CD14-positive monocyte (primary cell): Measurements from ENCODE around the gene TBC1D26. TPM values are rescaled to one million over a fixed set of nuclear protein-coding genes. Genes with fewer than 3 reads are reported as not detected.
"Not testable (repeated sequence)": the region's sequence is repeated elsewhere in the genome, so short reads cannot be mapped to it uniquely, and the experiment has no call there.

Experiments used
- DNase-seq, 3 donors: peaks; one replicate each; pipeline ENCODE4 v3.0.0-alpha.2; 2011 to 2022
- H2AFZ ChIP-seq: 2 replicates; pipeline ENCODE4 v1.6.0; 2012; ENCODE audit warnings: mild to moderate bottlenecking, low read depth, low read length, inconsistent platforms; ENCODE audit not compliant: insufficient read depth, poor library complexity, severe bottlenecking
- H3K27ac ChIP-seq, 2 donors: 1 replicate in 1 of 2; 2 replicates in 1 of 2; pipeline ENCODE4 v1.5.1; 2012 to 2013; ENCODE audit warnings: low read length in 2 of 2, control low read depth in 1 of 2, inconsistent platforms in 1 of 2, low read depth in 1 of 2, mild to moderate bottlenecking in 1 of 2
- H3K27me3 ChIP-seq, 2 donors: one replicate each; pipeline versions ENCODE4 v1.6.0 to v1.6.1; 2011 to 2013; ENCODE audit warnings: low read length in 2 of 2; ENCODE audit not compliant: control insufficient read depth in 2 of 2, insufficient read depth in 2 of 2
- H3K36me3 ChIP-seq, 2 donors: replicated peaks in 1 of 2; 1 replicate in 1 of 2; 2 replicates in 1 of 2; pipeline versions ENCODE4 v1.5.1 to v1.6.1; 2012 to 2013; ENCODE audit warnings: low read length in 2 of 2, control low read depth in 1 of 2, inconsistent platforms in 1 of 2, mild to moderate bottlenecking in 1 of 2; ENCODE audit not compliant: insufficient read depth in 2 of 2, control insufficient read depth in 1 of 2
- H3K4me1 ChIP-seq, 2 donors: 1 replicate in 1 of 2; 2 replicates in 1 of 2; pipeline versions ENCODE4 v1.5.1 to v1.6.1; 2012 to 2013; ENCODE audit warnings: low read length in 2 of 2, control low read depth in 1 of 2, inconsistent platforms in 1 of 2, mild to moderate bottlenecking in 1 of 2, moderate library complexity in 1 of 2; ENCODE audit not compliant: insufficient read depth in 2 of 2, control insufficient read depth in 1 of 2
- H3K4me2 ChIP-seq: replicated peaks from 2 replicates; pipeline ENCODE3; 2012; ENCODE audit warnings: low read length, moderate library complexity, mild to moderate bottlenecking; ENCODE audit not compliant: poor library complexity, severe bottlenecking; ENCODE audit errors: extremely low read depth
- H3K4me3 ChIP-seq, 3 experiments: fragments of 200-600 bp in 1 of 3; sonication (generic) in 1 of 3; replicated peaks in 1 of 3; 1 replicate in 2 of 3; 2 replicates in 1 of 3; pipeline ENCODE4 v1.5.1; 2011 to 2013; ENCODE audit warnings: low read length in 3 of 3, mild to moderate bottlenecking in 3 of 3, control low read depth in 2 of 3, low read depth in 2 of 3, inconsistent platforms in 1 of 3, moderate library complexity in 1 of 3
- H3K79me2 ChIP-seq: 2 replicates; pipeline ENCODE4 v1.6.0; 2012; ENCODE audit warnings: mild to moderate bottlenecking, control low read depth, inconsistent platforms, low read length, moderate library complexity; ENCODE audit not compliant: insufficient read depth
- H3K9ac ChIP-seq: 2 replicates; pipeline ENCODE4 v1.6.0; 2017; ENCODE audit warnings: low read length, mild to moderate bottlenecking; ENCODE audit not compliant: insufficient read depth, poor library complexity, severe bottlenecking
- H3K9me3 ChIP-seq, 2 donors: replicated peaks in 1 of 2; 1 replicate in 1 of 2; 2 replicates in 1 of 2; pipeline versions ENCODE4 v1.5.1 to v1.6.1; 2012 to 2013; ENCODE audit warnings: low read length in 2 of 2, control low read depth in 1 of 2; ENCODE audit not compliant: control insufficient read depth in 1 of 2, insufficient read depth in 1 of 2
- H4K20me1 ChIP-seq: 2 replicates; pipeline ENCODE4 v1.6.0; 2012; ENCODE audit warnings: mild to moderate bottlenecking, low read length, control low read depth, moderate library complexity; ENCODE audit not compliant: insufficient read depth
- H3K27ac Mint-ChIP-seq, 7 donors: one replicate each; pipeline ENCODE4 v1.8.0; 2020; ENCODE audit warnings: mild to moderate bottlenecking in 7 of 7, mixed read lengths in 7 of 7, moderate library complexity in 6 of 7, inconsistent platforms in 2 of 7
- H3K27me3 Mint-ChIP-seq, 3 donors: one replicate each; pipeline ENCODE4 v1.8.0; 2021 to 2022; ENCODE audit warnings: low read depth in 3 of 3, mild to moderate bottlenecking in 3 of 3, mixed read lengths in 3 of 3, moderate library complexity in 3 of 3, inconsistent platforms in 1 of 3
- H3K36me3 Mint-ChIP-seq, 2 donors: one replicate each; pipeline ENCODE4 v1.8.0; 2020; ENCODE audit warnings: mixed read lengths in 2 of 2, inconsistent platforms in 1 of 2, mild to moderate bottlenecking in 1 of 2
- H3K4me1 Mint-ChIP-seq: one replicate; pipeline ENCODE4 v1.8.0; 2020; ENCODE audit warnings: mild to moderate bottlenecking, mixed read lengths
- H3K4me3 Mint-ChIP-seq, 2 donors: one replicate each; pipeline ENCODE4 v1.8.0; 2020; ENCODE audit warnings: mild to moderate bottlenecking in 2 of 2, mixed read lengths in 2 of 2, moderate library complexity in 1 of 2
- H3K9me3 Mint-ChIP-seq, 7 donors: one replicate each; pipeline ENCODE4 v1.8.0; 2020 to 2022; ENCODE audit warnings: mixed read lengths in 7 of 7, mild to moderate bottlenecking in 6 of 7, moderate library complexity in 6 of 7, inconsistent platforms in 2 of 7
- WGBS: methylation state at CpG from one replicate; pipeline ENCODE4 v1.1.5; 2013; ENCODE audit warnings: missing lambda C conversion rate; ENCODE audit not compliant: insufficient coverage; 5-methylcytosine and 5-hydroxymethylcytosine counted together
- intact Hi-C, 2 donors: fragments of 100-400 bp; cut with micrococcal nuclease; formaldehyde crosslinking; loops; one replicate each; pipeline versions ENCODE4 v1.15.0 to v1.15.1; 2023
- polyA plus RNA-seq, 3 donors: library from polyadenylated mRNA; depleted of rRNA in 1 of 3; unstranded in 2 of 3; stranded (reverse) in 1 of 3; fragments of 300-500 nt in 2 of 3; fragments of >200 nt in 1 of 3; fragmentation: Illumina TruSeq in 2 of 3; gene quantifications; 1 replicate in 2 of 3; 2 replicates in 1 of 3; pipeline ENCODE4 v1.2.3, GENCODE V29; 2012 to 2021

The TBC1D26 gene
- polyA plus RNA-seq, 3 donors = 0.03 TPM; not detected in 2

- H3K4me2 ChIP-seq, H3K27ac Mint-ChIP-seq, H3K4me1 ChIP-seq, H2AFZ ChIP-seq, H3K79me2 ChIP-seq, H3K4me3 ChIP-seq, DNase-seq, H3K4me3 Mint-ChIP-seq, H3K27ac ChIP-seq, H3K27me3 ChIP-seq, H3K4me1 Mint-ChIP-seq, intact Hi-C loops, H4K20me1 ChIP-seq, H3K27me3 Mint-ChIP-seq, H3K9ac ChIP-seq: not testable (repeated sequence)
- H3K36me3 Mint-ChIP-seq = peaks cover 16 to 19% of the 10 kb centered on the region in 2 donors
- H3K9me3 Mint-ChIP-seq = peaks cover 10 to 30% (median 25%) of the 10 kb centered on the region in 7 donors
- 99% methylated on average over 23 of the region's 32 CpGs for WGBS
- Histone ChIP-seq H3K36me3 (peaks cover 0 to 10% of the 10 kb centered on the region in 2 donors), H3K9me3 (peaks cover 15 to 17% of the 10 kb centered on the region in 2 donors)
Observed at GRCh38 chr17:15704813-15705212, 27.3 kb upstream of the TBC1D26 start.

DNA sequence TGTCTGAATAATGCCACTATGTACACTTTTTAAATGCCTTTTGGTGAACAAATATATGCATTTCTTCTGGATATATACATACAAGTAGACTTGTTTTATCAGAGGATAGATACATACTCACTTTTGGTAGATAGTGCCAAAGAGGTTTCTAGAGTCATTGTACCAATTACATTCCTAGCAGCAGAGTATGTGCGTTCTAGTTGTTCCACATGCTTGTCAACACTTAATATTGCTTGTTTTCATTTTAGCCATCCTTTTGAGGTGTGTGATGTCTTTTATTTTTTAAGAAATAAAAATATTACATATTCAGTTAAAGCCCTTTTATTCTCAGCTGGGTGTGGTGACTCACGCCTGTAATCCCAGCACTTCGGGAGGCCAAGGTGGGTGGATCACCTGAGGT lies 23.2 kb upstream of the TBC1D26 start:
- H4K20me1 ChIP-seq, intact Hi-C loops, H3K4me2 ChIP-seq, H3K4me3 Mint-ChIP-seq, H3K79me2 ChIP-seq, H3K4me1 Mint-ChIP-seq, H3K27ac Mint-ChIP-seq, H3K27ac ChIP-seq, H2AFZ ChIP-seq, H3K27me3 ChIP-seq, H3K27me3 Mint-ChIP-seq, H3K4me3 ChIP-seq, H3K4me1 ChIP-seq, DNase-seq, H3K9ac ChIP-seq: not testable (repeated sequence)
- peaks cover 10 to 45% (median 37%) of the 10 kb centered on the region in 7 donors for H3K9me3 Mint-ChIP-seq
- peaks cover 19 to 23% of the 10 kb centered on the region in 2 donors for H3K36me3 Mint-ChIP-seq
- Histone ChIP-seq H3K9me3 (peaks cover 18% of the 10 kb centered on the region in 2 donors), H3K36me3 (peaks cover 0 to 10% of the 10 kb centered on the region in 2 donors)
- no CpG with 5 or more reads among the region's 3 CpGs for WGBS

GRCh38 chr17:15716601-15717563 lies 15.2 kb upstream of the TBC1D26 start:
- H2AFZ ChIP-seq, H3K4me1 Mint-ChIP-seq, H4K20me1 ChIP-seq, H3K79me2 ChIP-seq, DNase-seq, H3K27ac ChIP-seq, H3K27ac Mint-ChIP-seq, H3K4me3 Mint-ChIP-seq, H3K4me2 ChIP-seq, H3K36me3 ChIP-seq, H3K27me3 Mint-ChIP-seq, intact Hi-C loops, H3K9ac ChIP-seq, H3K4me3 ChIP-seq, H3K27me3 ChIP-seq, H3K36me3 Mint-ChIP-seq, H3K4me1 ChIP-seq: not testable (repeated sequence)
- no CpG with 5 or more reads among the region's 11 CpGs for WGBS
- peaks cover 15 to 41% of the 10 kb centered on the region in 2 donors for H3K9me3 ChIP-seq
- H3K9me3 Mint-ChIP-seq = peaks cover 19 to 51% (median 42%) of the 10 kb centered on the region in 7 donors

GRCh38 chr17:15730535-15730934 lies 1.5 kb upstream of the TBC1D26 start:
- DNase-seq, H3K4me3 ChIP-seq, H3K4me3 Mint-ChIP-seq, H2AFZ ChIP-seq, H3K27me3 Mint-ChIP-seq, H3K36me3 Mint-ChIP-seq, H3K27ac Mint-ChIP-seq, H3K4me2 ChIP-seq, H3K27me3 ChIP-seq, H3K36me3 ChIP-seq, H3K4me1 ChIP-seq, H3K27ac ChIP-seq, H3K9ac ChIP-seq, H3K79me2 ChIP-seq, H3K4me1 Mint-ChIP-seq, H4K20me1 ChIP-seq, intact Hi-C loops: not testable (repeated sequence)
- H3K9me3 ChIP-seq = peaks cover 0 to 16% of the 10 kb centered on the region in 2 donors
- WGBS = no CpG with 5 or more reads among the region's 14 CpGs
- peaks cover 9 to 38% (median 21%) of the 10 kb centered on the region in 7 donors for H3K9me3 Mint-ChIP-seq
